Panc1 (cell line): ENCODE data around the gene VDR. TPM values are rescaled to one million over a fixed set of nuclear protein-coding genes. Genes with fewer than 3 reads are reported as not detected.

Experiments used
- ATAC-seq: fragments of 200-7000 bp; cut with Tn5 transposase; 2 replicates; pipeline ENCODE4 v1.9.1; 2020; ENCODE audit warnings: mild to moderate bottlenecking, moderate library complexity
- BruUV-seq: library from RNA; stranded (reverse); fragments of 400-500 nt; replicated peaks from 2 replicates; lab custom pipeline; 2021; lab: Mats Ljungman, UMichigan
- CTCF ChIA-PET: fragments of 300-600 bp; sonication (Branson Sonifier 250); formaldehyde crosslinking; loops from one replicate; lab custom pipeline; 2022; ENCODE audit warnings: antibody characterized with exemption; lab: Charles Lee
- POLR2A ChIA-PET: fragments of 300-600 bp; sonication (Branson Sonifier 250); formaldehyde crosslinking; loops from one replicate; lab custom pipeline; 2022; ENCODE audit warnings: antibody characterized with exemption; lab: Charles Lee
- DNase-seq: peaks from one replicate; pipeline ENCODE4 v3.0.0-alpha.2; 2010; ENCODE audit warnings: low read depth, low spot score
- H3K27ac ChIP-seq: 2 replicates; pipeline ENCODE4 v1.5.1; 2011; ENCODE audit warnings: mild to moderate bottlenecking, low read length, inconsistent platforms
- H3K27me3 ChIP-seq: fragments of 200-500 bp; sonication (Bioruptor generic); 2 replicates; pipeline ENCODE4 v1.6.0; 2014; ENCODE audit warnings: low read length, inconsistent platforms; ENCODE audit not compliant: control insufficient read depth, insufficient read depth
- H3K36me3 ChIP-seq: fragments of 200-500 bp; sonication (Bioruptor generic); 2 replicates; pipeline ENCODE4 v1.5.1; 2014; ENCODE audit warnings: inconsistent platforms, mild to moderate bottlenecking, low read length, moderate library complexity; ENCODE audit not compliant: control insufficient read depth, insufficient read depth
- H3K4me1 ChIP-seq: 2 replicates; pipeline ENCODE4 v1.5.1; 2011; ENCODE audit warnings: inconsistent platforms, mild to moderate bottlenecking, low read length, moderate library complexity; ENCODE audit not compliant: control insufficient read depth, insufficient read depth
- H3K4me3 ChIP-seq, 2 experiments: 2 replicates each; pipeline ENCODE4 v1.5.1; 2011 to 2012; ENCODE audit warnings: low read depth in 2 of 2, low read length in 2 of 2, mild to moderate bottlenecking in 2 of 2, inconsistent platforms in 1 of 2, moderate library complexity in 1 of 2
- H3K9me3 ChIP-seq: fragments of 200-500 bp; sonication (Bioruptor generic); 2 replicates; pipeline ENCODE4 v1.5.1; 2014; ENCODE audit warnings: low read depth, mild to moderate bottlenecking, inconsistent platforms, low read length, moderate library complexity; ENCODE audit not compliant: control insufficient read depth, insufficient read depth
- POLR2AphosphoS5 ChIP-seq: IDR thresholded peaks from 2 replicates; pipeline ENCODE4 v1.6.1; 2012; ENCODE audit warnings: mild to moderate bottlenecking, low read depth, low read length, moderate library complexity
- REST ChIP-seq, 2 experiments: IDR thresholded peaks; 2 replicates each; pipeline ENCODE4 v1.6.1; 2011 to 2012; ENCODE audit warnings: low read depth in 2 of 2, control low read depth in 1 of 2, low read length in 1 of 2, mild to moderate bottlenecking in 1 of 2, moderate library complexity in 1 of 2; ENCODE audit not compliant: insufficient read depth in 1 of 2
- SIN3A ChIP-seq: IDR thresholded peaks from 2 replicates; pipeline ENCODE4 v1.6.1; 2012; ENCODE audit warnings: low read depth, mild to moderate bottlenecking, low read length, moderate library complexity, borderline replicate concordance; ENCODE audit not compliant: insufficient read depth
- TCF7L2 ChIP-seq: IDR thresholded peaks from 2 replicates; pipeline ENCODE4 v1.6.1; 2011; ENCODE audit warnings: mild to moderate bottlenecking, low read depth, low read length, inconsistent platforms
- in situ Hi-C: cut with HindIII; loops from 2 replicates; pipeline ENCODE4 v1.10.0; 2016; ENCODE audit warnings: low sequenced_read_pairs, low pct_unique_long_range_greater_than_20kb
- intact Hi-C: fragments of 100-400 bp; cut with micrococcal nuclease; formaldehyde crosslinking; loops from one replicate; pipeline ENCODE4 v1.10.0; 2022; ENCODE audit not compliant: unreplicated experiment
- total RNA-seq: library from RNA; stranded (reverse); gene quantifications from one replicate; pipeline ENCODE4 v1.2.1, GENCODE V29; 2021; ENCODE audit not compliant: unreplicated experiment
- TF ChIP-seq, protein P1 (sequence below): fragments of 450-650 bp; IDR thresholded peaks from 2 replicates; pipeline ENCODE4 v1.5.1; 2017; ENCODE audit warnings: mild to moderate bottlenecking

Gene VDR
- total RNA-seq, 1 experiment from 2014 or later: 3.0 TPM

DNA sequence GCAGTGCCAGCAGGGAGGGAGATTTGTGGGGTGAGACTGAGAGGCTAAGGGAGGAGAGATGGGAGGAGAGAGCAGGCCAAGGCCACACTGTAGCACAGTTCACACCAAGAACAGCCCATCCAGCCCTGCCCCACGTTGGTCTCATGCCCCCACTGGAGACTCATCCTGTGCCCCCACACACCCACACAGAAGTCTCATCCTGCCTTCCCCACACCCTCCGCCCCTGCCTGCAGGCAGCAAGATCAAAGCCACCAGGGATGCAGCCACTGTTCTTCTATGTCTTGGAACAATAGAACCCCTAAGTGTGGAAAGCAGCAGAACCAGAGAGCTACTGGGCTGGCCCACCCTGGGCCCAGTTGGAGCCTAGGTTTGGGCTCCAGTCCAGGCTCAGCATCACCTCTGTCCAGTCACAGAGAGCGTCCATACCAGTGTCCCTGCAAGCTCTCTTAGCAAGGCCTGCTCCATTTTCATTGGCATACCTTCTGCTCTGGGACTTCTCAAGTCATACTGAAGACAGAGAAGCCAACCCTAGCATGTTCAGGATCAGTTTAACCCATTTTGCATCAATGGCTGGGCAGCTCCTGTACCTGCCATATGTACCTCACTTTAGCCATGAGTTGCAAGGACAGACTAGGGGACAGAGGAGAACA, 53.4 kb downstream of the VDR start:
- ATAC-seq: no peak
- ChIA-PET CTCF (no interaction called here), POLR2A (no interaction called here)
- no peaks in the 10 kb centered on the region for H3K9me3 ChIP-seq
- BruUV-seq: no TSS peak
- in situ Hi-C loops: no loop called here
- H3K4me3 ChIP-seq: no peak overlapping the region
- intact Hi-C loops: no loop called here
- TF ChIP-seq, protein P1, sequence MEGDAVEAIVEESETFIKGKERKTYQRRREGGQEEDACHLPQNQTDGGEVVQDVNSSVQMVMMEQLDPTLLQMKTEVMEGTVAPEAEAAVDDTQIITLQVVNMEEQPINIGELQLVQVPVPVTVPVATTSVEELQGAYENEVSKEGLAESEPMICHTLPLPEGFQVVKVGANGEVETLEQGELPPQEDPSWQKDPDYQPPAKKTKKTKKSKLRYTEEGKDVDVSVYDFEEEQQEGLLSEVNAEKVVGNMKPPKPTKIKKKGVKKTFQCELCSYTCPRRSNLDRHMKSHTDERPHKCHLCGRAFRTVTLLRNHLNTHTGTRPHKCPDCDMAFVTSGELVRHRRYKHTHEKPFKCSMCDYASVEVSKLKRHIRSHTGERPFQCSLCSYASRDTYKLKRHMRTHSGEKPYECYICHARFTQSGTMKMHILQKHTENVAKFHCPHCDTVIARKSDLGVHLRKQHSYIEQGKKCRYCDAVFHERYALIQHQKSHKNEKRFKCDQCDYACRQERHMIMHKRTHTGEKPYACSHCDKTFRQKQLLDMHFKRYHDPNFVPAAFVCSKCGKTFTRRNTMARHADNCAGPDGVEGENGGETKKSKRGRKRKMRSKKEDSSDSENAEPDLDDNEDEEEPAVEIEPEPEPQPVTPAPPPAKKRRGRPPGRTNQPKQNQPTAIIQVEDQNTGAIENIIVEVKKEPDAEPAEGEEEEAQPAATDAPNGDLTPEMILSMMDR: no peak
- TF ChIP-seq POLR2AphosphoS5 (no peak), TCF7L2 (no peak), SIN3A (no peak), REST (IDR thresholded peaks at IDR 0.05; ENCODE audit: insufficient read depth in 1 of 2, low read depth in 2 of 2, low read length in 1 of 2) (no peak)
- no peaks in the 10 kb centered on the region for H3K36me3 ChIP-seq
- no peak overlapping the region for H3K27ac ChIP-seq
- no peak for DNase-seq
- H3K4me1 ChIP-seq: no peaks in the 10 kb centered on the region
- no peaks in the 10 kb centered on the region for H3K27me3 ChIP-seq

DNA sequence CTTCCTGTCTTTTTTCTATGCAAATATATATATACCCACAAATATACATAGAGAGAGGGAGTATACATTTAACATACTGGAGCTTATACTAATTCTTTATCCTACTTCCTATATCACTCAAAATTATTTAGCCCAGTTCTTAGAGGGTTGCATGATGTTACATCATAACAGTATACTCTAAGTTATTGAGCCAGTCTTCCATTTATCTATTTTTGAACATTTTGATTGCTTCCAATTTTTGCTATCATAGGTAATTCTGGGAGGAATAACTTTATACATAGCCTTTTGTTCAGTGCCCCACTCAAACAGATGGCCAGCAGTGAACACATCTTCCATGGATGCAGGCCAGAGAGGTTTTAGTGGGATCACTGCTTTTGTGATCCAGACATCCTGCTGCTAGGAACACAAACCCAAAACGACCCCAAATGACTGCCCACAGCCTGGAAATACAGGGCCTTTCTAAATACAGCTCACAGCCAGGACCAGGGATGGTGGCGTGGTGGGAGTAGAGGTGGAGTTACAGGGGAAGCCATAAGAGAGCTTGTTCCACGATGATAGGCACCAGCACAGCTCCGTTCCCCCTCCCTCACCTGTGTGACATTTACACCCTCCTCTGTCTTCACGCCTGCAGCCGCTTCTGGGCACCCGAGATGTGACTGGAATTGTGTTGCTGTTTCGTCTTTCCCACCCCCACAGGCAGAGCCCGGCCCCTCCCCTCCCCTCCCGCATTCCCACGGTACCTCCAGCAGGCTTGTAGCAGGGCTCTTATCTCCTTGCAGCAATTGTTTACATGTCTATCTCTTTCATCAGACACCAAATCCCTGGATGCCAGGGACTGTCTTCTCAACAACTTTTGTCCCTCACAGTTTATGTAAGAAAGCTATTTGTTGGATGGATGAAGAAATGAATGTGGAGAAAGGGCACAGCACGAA, 54.4 kb downstream of the VDR start:
- no peaks in the 10 kb centered on the region for H3K9me3 ChIP-seq
- no TSS peak for BruUV-seq
- in situ Hi-C loops (no loop called here), intact Hi-C loops (no loop called here)
- H3K36me3 ChIP-seq: no peaks in the 10 kb centered on the region
- H3K27ac ChIP-seq: no peak overlapping the region
- TF ChIP-seq SIN3A (no peak), POLR2AphosphoS5 (no peak), TCF7L2 (no peak), REST (IDR thresholded peaks at IDR 0.05; ENCODE audit: insufficient read depth in 1 of 2, low read depth in 2 of 2, low read length in 1 of 2) (no peak)
- TF ChIP-seq, protein P1: no peak
- no peaks in the 10 kb centered on the region for H3K27me3 ChIP-seq
- ChIA-PET POLR2A (no interaction called here), CTCF (no interaction called here)
- no peak overlapping the region for H3K4me3 ChIP-seq
- ATAC-seq: no peak
- no peaks in the 10 kb centered on the region for H3K4me1 ChIP-seq
- DNase-seq: no peak
